Right lobe of liver (tissue), 6 donors: ENCODE results near the gene USO1. TPM values are rescaled to one million over a fixed set of nuclear protein-coding genes. Genes with fewer than 3 reads are reported as not detected.
"Not testable (repeated sequence)": the region's sequence is repeated elsewhere in the genome, so short reads cannot be mapped to it uniquely, and the experiment has no call there.

Experiments
- ATAC-seq, 4 donors: fragments of 200-7000 bp; cut with Tn5 transposase; one replicate each; pipeline ENCODE4 v1.9.1; 2020; ENCODE audit warnings: mild to moderate bottlenecking in 4 of 4, moderate library complexity in 4 of 4
- DNase-seq, 3 donors: peaks; one replicate each; pipeline ENCODE4 v3.0.0-alpha.2; 2020
- H3K27ac ChIP-seq, 3 donors: fragments of 200-600 bp; one replicate each; pipeline ENCODE4 v1.8.0; 2022
- H3K27me3 ChIP-seq, 2 donors: fragments of 200-600 bp; one replicate each; pipeline ENCODE4 v1.8.0; 2022
- H3K36me3 ChIP-seq, 4 donors: fragments of 200-600 bp; sonication (generic) in 1 of 4; one replicate each; pipeline versions ENCODE4 v1.5.1 to v1.8.0; 2017 to 2022; ENCODE audit warnings: control low read depth in 1 of 4
- H3K4me1 ChIP-seq, 4 donors: fragments of 200-600 bp; sonication (generic) in 1 of 4; one replicate each; pipeline versions ENCODE4 v1.5.1 to v1.8.0; 2017 to 2022; ENCODE audit warnings: control low read depth in 1 of 4
- H3K4me3 ChIP-seq, 3 donors: fragments of 200-600 bp; one replicate each; pipeline ENCODE4 v1.8.0; 2022
- H3K9me3 ChIP-seq, 4 donors: fragments of 200-600 bp; sonication (generic) in 1 of 4; one replicate each; pipeline versions ENCODE4 v1.5.1 to v1.8.0; 2017 to 2022; ENCODE audit warnings: control low read depth in 1 of 4
- CTCF ChIP-seq, 4 donors: fragments of 200-600 bp in 3 of 4; fragments of 450-650 bp in 1 of 4; IDR thresholded peaks; one replicate each; pipeline versions ENCODE4 v1.5.1 to v1.8.0; 2016 to 2022; ENCODE audit warnings: antibody characterized with exemption in 4 of 4, mild to moderate bottlenecking in 2 of 4
- POLR2A ChIP-seq: fragments of 450-650 bp; IDR thresholded peaks from one replicate; pipeline ENCODE4 v1.6.1; 2017; ENCODE audit warnings: antibody characterized with exemption, mild to moderate bottlenecking
- WGBS: methylation state at CpG from one replicate; pipeline ENCODE4 v1.1.6; 2018; ENCODE audit warnings: low coverage, low lambda C conversion rate; ENCODE audit not compliant: insufficient coverage; ENCODE audit errors: missing lambda C conversion rate; 5-methylcytosine and 5-hydroxymethylcytosine counted together
- intact Hi-C, 2 donors: fragments of 100-400 bp; cut with DNase I; formaldehyde crosslinking; loops; one replicate each; pipeline versions ENCODE4 v1.11.2 to v1.14.1; 2022
- total RNA-seq, 6 experiments: library from RNA; depleted of rRNA in 2 of 6; stranded (reverse); fragments of >200 nt in 2 of 6; fragmentation: NEBNext Ultra II Directional in 3 of 6; extraction: Animal tissue kit (Norgen Biotek cat#: 25700) in 3 of 6; gene quantifications; one replicate each; pipeline versions ENCODE4 v1.1.0 to v1.2.4, GENCODE V29; 2016 to 2023
- donor health status: DM: no; HTN: yes; CAD: no.
- donor health status: DM: no; HTN: no; CAD: no.
- donor health status: DM: no; HTN: no; CAD: no.
- donor health status: DM: no; HTN: yes; CAD: no.
- donor health status: DM: no; HTN: yes; CAD: no.

Gene USO1
- total RNA-seq, 6 experiments from 2014 or later = 43.7 to 64.0 (median 49.4) TPM

- peak; percentile 36 to 52 (median 50) for ATAC-seq
- no peak for DNase-seq
- WGBS = 89% methylated on average over 3 of the region's 3 CpGs
- Histone ChIP-seq H3K9me3 (no peaks in the 10 kb centered on the region), H3K4me1 (no peaks in the 10 kb centered on the region), H3K27me3 (no peaks in the 10 kb centered on the region), H3K36me3 (no peaks in the 10 kb centered on the region), H3K4me3 (no peak overlapping the region), H3K27ac (peak overlapping the region in 1 of 3 donors; percentile 13)
- intact Hi-C loops = no loop called here
- TF ChIP-seq CTCF (IDR thresholded peaks at IDR 0.05) = no peak
- no peak for TF ChIP-seq POLR2A
Measured at GRCh38 chr4:75844151-75844662, 119.8 kb downstream of the USO1 start.

- no peak overlapping the region for H3K4me3 ChIP-seq
- intact Hi-C loops = no loop called here
- H3K4me1 ChIP-seq = no peaks in the 10 kb centered on the region
- ATAC-seq (no peak), DNase-seq (no peak)
- TF ChIP-seq CTCF (IDR thresholded peaks at IDR 0.05) (no peak), POLR2A (no peak)
- WGBS = 87% methylated on average over 2 of the region's 2 CpGs
- no peaks in the 10 kb centered on the region for H3K9me3 ChIP-seq
- H3K36me3 ChIP-seq = no peaks in the 10 kb centered on the region
- no peaks in the 10 kb centered on the region for H3K27me3 ChIP-seq
- no peak overlapping the region for H3K27ac ChIP-seq
Measured at GRCh38 chr4:75845992-75846391, 121.6 kb downstream of the USO1 start.

GRCh38 chr4:75848171-75848760 is 123.9 kb downstream of the USO1 start:
- H3K4me3 ChIP-seq, H3K4me1 ChIP-seq, H3K27me3 ChIP-seq, H3K36me3 ChIP-seq, H3K9me3 ChIP-seq, H3K27ac ChIP-seq, intact Hi-C loops: not testable (repeated sequence)
- WGBS = 11% methylated on average over 11 of the region's 14 CpGs
- peak; percentile 97 to 98 (median 98) for ATAC-seq
- TF ChIP-seq CTCF (IDR thresholded peaks at IDR 0.05) = peak; percentile 48 to 71 (median 70)
- DNase-seq = peak; percentile 26 to 59 (median 49)

- Histone ChIP-seq H3K27me3 (no peaks in the 10 kb centered on the region), H3K27ac (no peak overlapping the region), H3K9me3 (no peaks in the 10 kb centered on the region), H3K4me3 (no peak overlapping the region), H3K36me3 (no peaks in the 10 kb centered on the region), H3K4me1 (no peaks in the 10 kb centered on the region)
- no peak for ATAC-seq
- intact Hi-C loops = no loop called here
- TF ChIP-seq POLR2A (no peak), CTCF (IDR thresholded peaks at IDR 0.05) (no peak)
- no peak for DNase-seq
- WGBS = 67% methylated on average over 4 of the region's 4 CpGs
Measured at GRCh38 chr4:75848891-75849290, 124.5 kb downstream of the USO1 start.
